GM12878 (cell line): Measurements from ENCODE around the gene MRAS. TPM values are rescaled to one million over a fixed set of nuclear protein-coding genes. Genes with fewer than 3 reads are reported as not detected.

Experiments
- ATAC-seq: fragments of 200-7000 bp; cut with Tn5 transposase; 3 replicates; pipeline ENCODE4 v1.9.1; 2020; ENCODE audit warnings: mild to moderate bottlenecking, moderate library complexity
- BruUV-seq: library from RNA; stranded (reverse); fragments of 400-500 nt; replicated peaks from 2 replicates; lab custom pipeline; 2021; lab: Mats Ljungman, UMichigan
- CTCF ChIA-PET: fragments of 300-600 bp; sonication (Branson Sonifier 250); formaldehyde crosslinking; extraction: SDS; loops from one replicate; lab custom pipeline; 2021; ENCODE audit warnings: inconsistent platforms; lab: Yijun Ruan, JAX
- POLR2A ChIA-PET: fragments of 350-600 bp; formaldehyde crosslinking; extraction: SDS; loops from one replicate; lab custom pipeline; 2021; ENCODE audit warnings: inconsistent platforms; lab: Charles Lee
- RAD21 ChIA-PET: fragments of 300-600 bp; sonication (Branson Sonifier 250); formaldehyde crosslinking; loops from one replicate; lab custom pipeline; 2023; ENCODE audit warnings: antibody characterized with exemption; ENCODE audit not compliant: unreplicated experiment; lab: Charles Lee
- SMC1A ChIA-PET: fragments of 300-600 bp; sonication (Branson Sonifier 250); formaldehyde crosslinking; loops from one replicate; lab custom pipeline; 2023; ENCODE audit not compliant: unreplicated experiment, uncharacterized antibody; lab: Charles Lee
- DNase-seq: peaks from one replicate; pipeline ENCODE4 v3.0.0-alpha.2; 2011; ENCODE audit warnings: low read depth, low spot score
- FAIRE-seq: peaks from 3 replicates; lab custom pipeline; 2011; peaks lifted over from hg19 to GRCh38; lab: Jason Lieb, UNC
- H2AFZ ChIP-seq: 2 replicates; pipeline ENCODE4 v1.6.0; 2011; ENCODE audit warnings: low read depth, low read length, control low read depth; ENCODE audit not compliant: control insufficient read depth
- H3K27ac ChIP-seq: 2 replicates; pipeline ENCODE4 v1.5.1; 2011; ENCODE audit warnings: control low read depth; ENCODE audit not compliant: control insufficient read depth, insufficient read depth
- H3K27me3 ChIP-seq, 2 experiments: replicated peaks in 1 of 2; 2 replicates each; pipeline versions ENCODE4 v1.6.0 to v1.6.1; 2011; ENCODE audit warnings: low read length in 1 of 2; ENCODE audit not compliant: control insufficient read depth in 2 of 2, insufficient read depth in 2 of 2
- H3K36me3 ChIP-seq, 2 experiments: 2 replicates each; pipeline ENCODE4 v1.5.1; 2011; ENCODE audit warnings: low read length in 1 of 2; ENCODE audit not compliant: control insufficient read depth in 2 of 2, insufficient read depth in 2 of 2
- H3K4me1 ChIP-seq: 2 replicates; pipeline ENCODE4 v1.6.1; 2011; ENCODE audit warnings: mild to moderate bottlenecking, low read length, moderate library complexity, mixed read lengths; ENCODE audit not compliant: control insufficient read depth, insufficient read depth
- H3K4me2 ChIP-seq: 2 replicates; pipeline ENCODE4 v1.6.0; 2011; ENCODE audit warnings: control low read depth; ENCODE audit not compliant: control insufficient read depth, insufficient read depth
- H3K4me3 ChIP-seq: fragments of 200-600 bp; sonication (generic); 2 replicates; pipeline ENCODE4 v1.5.1; 2016
- H3K79me2 ChIP-seq: 2 replicates; pipeline ENCODE4 v1.6.0; 2011; ENCODE audit warnings: low read length; ENCODE audit not compliant: control insufficient read depth, insufficient read depth
- H3K9ac ChIP-seq: 2 replicates; pipeline ENCODE4 v1.8.0; 2011; ENCODE audit warnings: low read length, control low read depth, mixed read lengths; ENCODE audit not compliant: control insufficient read depth, insufficient read depth
- H3K9me3 ChIP-seq: replicated peaks from 3 replicates; pipeline ENCODE4 v1.5.1; 2011; ENCODE audit warnings: mild to moderate bottlenecking, low read length; ENCODE audit not compliant: control insufficient read depth, insufficient read depth
- H4K20me1 ChIP-seq: 2 replicates; pipeline ENCODE4 v1.6.0; 2011; ENCODE audit not compliant: control insufficient read depth, insufficient read depth
- CEBPZ ChIP-seq: fragments of 150-350 bp; IDR thresholded peaks from 2 replicates; pipeline ENCODE4 v1.6.1; 2016; ENCODE audit warnings: low read depth, low read length
- EED ChIP-seq: sonication (generic); IDR thresholded peaks from 2 replicates; pipeline ENCODE4 v1.6.1; 2016; ENCODE audit warnings: antibody characterized with exemption, low read depth
- EP300 ChIP-seq, 2 experiments: fragments of 150-350 bp in 1 of 2; IDR thresholded peaks; 2 replicates each; pipeline ENCODE4 v1.6.1; 2011 to 2012; ENCODE audit warnings: low read depth in 2 of 2, low read length in 2 of 2, borderline replicate concordance in 1 of 2, improper control_type of control experiment in 1 of 2, inconsistent platforms in 1 of 2; ENCODE audit not compliant: control insufficient read depth in 1 of 2
- JUND ChIP-seq: IDR thresholded peaks from 2 replicates; pipeline ENCODE4 v1.6.1; 2012; ENCODE audit warnings: low read depth, mild to moderate bottlenecking, low read length, improper control_type of control experiment, moderate library complexity
- RAD51 ChIP-seq: fragments of 450-650 bp; IDR thresholded peaks from 2 replicates; pipeline ENCODE4 v1.6.1; 2016; ENCODE audit warnings: moderate library complexity, mild to moderate bottlenecking, inconsistent platforms
- SKIL ChIP-seq: fragments of 450-650 bp; IDR thresholded peaks from 2 replicates; pipeline ENCODE4 v1.6.1; 2017; ENCODE audit warnings: mild to moderate bottlenecking, low read depth, inconsistent platforms; ENCODE audit not compliant: poor library complexity, severe bottlenecking
- WGBS: methylation state at CpG from one replicate; pipeline ENCODE4 v1.1.6; 2016; ENCODE audit warnings: low lambda C conversion rate; ENCODE audit not compliant: insufficient replicate concordance, insufficient coverage; ENCODE audit errors: missing lambda C conversion rate; 5-methylcytosine and 5-hydroxymethylcytosine counted together
- in situ Hi-C: fragments of 300-500 bp; cut with MboI; formaldehyde crosslinking; loops from 9 replicates; pipeline ENCODE4 v1.14.3; 2018; ENCODE audit warnings: mixed read lengths
- intact Hi-C: fragments of 100-400 bp; cut with micrococcal nuclease; formaldehyde crosslinking; loops from one replicate; pipeline ENCODE4 v1.14.2; 2022; ENCODE audit not compliant: unreplicated experiment
- polyA plus RNA-seq, 11 experiments: library from polyadenylated mRNA; depleted of rRNA in 4 of 11; unstranded in 6 of 11; stranded (reverse) in 5 of 11; fragments of >200 nt; fragmentation: Nextera tagmentation in 4 of 11; fragmentation: Illumina TruSeq in 1 of 11; extraction: Ambion mirVana in 4 of 11; extraction: Trizol in 1 of 11; gene quantifications; 1 replicate in 1 of 11; 2 replicates in 10 of 11; pipeline versions ENCODE4 v1.2.1 to v1.2.3, GENCODE V29; 2011 to 2016; ENCODE audit warnings: inconsistent platforms in 2 of 11, missing spikeins in 2 of 11, low read depth in 1 of 11
- total RNA-seq, 4 experiments: library from RNA; depleted of rRNA in 3 of 4; stranded (reverse); fragments of >200 nt in 3 of 4; fragmentation: Illumina TruSeq in 1 of 4; extraction: Trizol in 1 of 4; gene quantifications; 2 replicates each; pipeline versions ENCODE4 v1.2.1 to v1.2.3, GENCODE V29; 2013 to 2021
- TF ChIP-seq, protein P1 (sequence below): fragments of 450-650 bp; IDR thresholded peaks from 2 replicates; pipeline ENCODE4 v1.6.1; 2017; ENCODE audit warnings: antibody characterized with exemption, mild to moderate bottlenecking, moderate library complexity
- TF ChIP-seq, protein P2 (sequence below), 3 experiments: IDR thresholded peaks in 2 of 3; conservative IDR thresholded peaks in 1 of 3; 2 replicates each; pipeline ENCODE4 v1.5.1; 2011; ENCODE audit warnings: low read depth in 3 of 3, low read length in 3 of 3, mild to moderate bottlenecking in 3 of 3, control low read depth in 2 of 3, moderate library complexity in 2 of 3, inconsistent platforms in 1 of 3, mixed read lengths in 1 of 3; ENCODE audit not compliant: control insufficient read depth in 2 of 3, insufficient read depth in 1 of 3; ENCODE audit errors: extremely low read depth in 1 of 3
- TF ChIP-seq, protein P3 (sequence below): fragments of 450-650 bp; IDR thresholded peaks from 2 replicates; pipeline ENCODE4 v1.6.1; 2014; ENCODE audit warnings: mild to moderate bottlenecking

Gene MRAS
- total and polyA plus RNA-seq, 10 of the 15 experiments (the other 5 are each of a cell fraction or from before 2014, with no cell fraction given) = 0.01 to 0.44 (median 0.17) TPM; not detected in 6

- POLR2A ChIA-PET = no interaction called here
- SMC1A ChIA-PET = no interaction called here
- no peak for TF ChIP-seq RAD51
- TF ChIP-seq, protein P1, sequence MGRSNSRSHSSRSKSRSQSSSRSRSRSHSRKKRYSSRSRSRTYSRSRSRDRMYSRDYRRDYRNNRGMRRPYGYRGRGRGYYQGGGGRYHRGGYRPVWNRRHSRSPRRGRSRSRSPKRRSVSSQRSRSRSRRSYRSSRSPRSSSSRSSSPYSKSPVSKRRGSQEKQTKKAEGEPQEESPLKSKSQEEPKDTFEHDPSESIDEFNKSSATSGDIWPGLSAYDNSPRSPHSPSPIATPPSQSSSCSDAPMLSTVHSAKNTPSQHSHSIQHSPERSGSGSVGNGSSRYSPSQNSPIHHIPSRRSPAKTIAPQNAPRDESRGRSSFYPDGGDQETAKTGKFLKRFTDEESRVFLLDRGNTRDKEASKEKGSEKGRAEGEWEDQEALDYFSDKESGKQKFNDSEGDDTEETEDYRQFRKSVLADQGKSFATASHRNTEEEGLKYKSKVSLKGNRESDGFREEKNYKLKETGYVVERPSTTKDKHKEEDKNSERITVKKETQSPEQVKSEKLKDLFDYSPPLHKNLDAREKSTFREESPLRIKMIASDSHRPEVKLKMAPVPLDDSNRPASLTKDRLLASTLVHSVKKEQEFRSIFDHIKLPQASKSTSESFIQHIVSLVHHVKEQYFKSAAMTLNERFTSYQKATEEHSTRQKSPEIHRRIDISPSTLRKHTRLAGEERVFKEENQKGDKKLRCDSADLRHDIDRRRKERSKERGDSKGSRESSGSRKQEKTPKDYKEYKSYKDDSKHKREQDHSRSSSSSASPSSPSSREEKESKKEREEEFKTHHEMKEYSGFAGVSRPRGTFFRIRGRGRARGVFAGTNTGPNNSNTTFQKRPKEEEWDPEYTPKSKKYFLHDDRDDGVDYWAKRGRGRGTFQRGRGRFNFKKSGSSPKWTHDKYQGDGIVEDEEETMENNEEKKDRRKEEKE = no peak
- TF ChIP-seq, protein P2, sequence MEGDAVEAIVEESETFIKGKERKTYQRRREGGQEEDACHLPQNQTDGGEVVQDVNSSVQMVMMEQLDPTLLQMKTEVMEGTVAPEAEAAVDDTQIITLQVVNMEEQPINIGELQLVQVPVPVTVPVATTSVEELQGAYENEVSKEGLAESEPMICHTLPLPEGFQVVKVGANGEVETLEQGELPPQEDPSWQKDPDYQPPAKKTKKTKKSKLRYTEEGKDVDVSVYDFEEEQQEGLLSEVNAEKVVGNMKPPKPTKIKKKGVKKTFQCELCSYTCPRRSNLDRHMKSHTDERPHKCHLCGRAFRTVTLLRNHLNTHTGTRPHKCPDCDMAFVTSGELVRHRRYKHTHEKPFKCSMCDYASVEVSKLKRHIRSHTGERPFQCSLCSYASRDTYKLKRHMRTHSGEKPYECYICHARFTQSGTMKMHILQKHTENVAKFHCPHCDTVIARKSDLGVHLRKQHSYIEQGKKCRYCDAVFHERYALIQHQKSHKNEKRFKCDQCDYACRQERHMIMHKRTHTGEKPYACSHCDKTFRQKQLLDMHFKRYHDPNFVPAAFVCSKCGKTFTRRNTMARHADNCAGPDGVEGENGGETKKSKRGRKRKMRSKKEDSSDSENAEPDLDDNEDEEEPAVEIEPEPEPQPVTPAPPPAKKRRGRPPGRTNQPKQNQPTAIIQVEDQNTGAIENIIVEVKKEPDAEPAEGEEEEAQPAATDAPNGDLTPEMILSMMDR (IDR thresholded peaks at IDR 0.05 in 2 of 3, conservative IDR thresholded peaks at IDR 0.05 in 1 of 3; ENCODE audit: control insufficient read depth in 2 of 3, extremely low read depth in 1 of 3, insufficient read depth in 1 of 3, low read depth in 3 of 3, low read length in 3 of 3) = no peak
- no peak for TF ChIP-seq JUND
- TF ChIP-seq CEBPZ = no peak
- TF ChIP-seq SKIL = no peak
- TF ChIP-seq, protein P3, sequence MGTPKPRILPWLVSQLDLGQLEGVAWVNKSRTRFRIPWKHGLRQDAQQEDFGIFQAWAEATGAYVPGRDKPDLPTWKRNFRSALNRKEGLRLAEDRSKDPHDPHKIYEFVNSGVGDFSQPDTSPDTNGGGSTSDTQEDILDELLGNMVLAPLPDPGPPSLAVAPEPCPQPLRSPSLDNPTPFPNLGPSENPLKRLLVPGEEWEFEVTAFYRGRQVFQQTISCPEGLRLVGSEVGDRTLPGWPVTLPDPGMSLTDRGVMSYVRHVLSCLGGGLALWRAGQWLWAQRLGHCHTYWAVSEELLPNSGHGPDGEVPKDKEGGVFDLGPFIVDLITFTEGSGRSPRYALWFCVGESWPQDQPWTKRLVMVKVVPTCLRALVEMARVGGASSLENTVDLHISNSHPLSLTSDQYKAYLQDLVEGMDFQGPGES = no peak
- TF ChIP-seq EED = no peak
- no peak for TF ChIP-seq EP300 (IDR thresholded peaks at IDR 0.05; ENCODE audit: borderline replicate concordance in 1 of 2, control insufficient read depth in 1 of 2, low read depth in 2 of 2, low read length in 2 of 2)
Observed at GRCh38 chr3:138440121-138440521, 91.7 kb downstream of the MRAS start.

More at GRCh38 chr3:138440121-138440521, 91.7 kb downstream of the MRAS start:
- ChIA-PET CTCF (no interaction called here), RAD21 (no interaction called here)
- 50% methylated on average over 7 of the region's 7 CpGs for WGBS
- H4K20me1 ChIP-seq = no peaks in the 10 kb centered on the region
- H3K9ac ChIP-seq = no peak overlapping the region
- no peak overlapping the region for H3K27ac ChIP-seq
- in situ Hi-C loops = no loop called here
- FAIRE-seq (no peak), ATAC-seq (no peak), DNase-seq (no peak)
- no peaks in the 10 kb centered on the region for H3K9me3 ChIP-seq
- no TSS peak for BruUV-seq
- no peaks in the 10 kb centered on the region for H3K36me3 ChIP-seq
- H3K4me3 ChIP-seq = no peak overlapping the region
- no peak overlapping the region for H2AFZ ChIP-seq
- H3K4me1 ChIP-seq = no peaks in the 10 kb centered on the region
- no peaks in the 10 kb centered on the region for H3K79me2 ChIP-seq
- intact Hi-C loops = no loop called here
- H3K4me2 ChIP-seq = no peak overlapping the region
- peaks cover 2 to 7% of the 10 kb centered on the region in 2 experiments for H3K27me3 ChIP-seq
